ENCODE measurements around the gene MPL.

The MPL gene

DNA sequence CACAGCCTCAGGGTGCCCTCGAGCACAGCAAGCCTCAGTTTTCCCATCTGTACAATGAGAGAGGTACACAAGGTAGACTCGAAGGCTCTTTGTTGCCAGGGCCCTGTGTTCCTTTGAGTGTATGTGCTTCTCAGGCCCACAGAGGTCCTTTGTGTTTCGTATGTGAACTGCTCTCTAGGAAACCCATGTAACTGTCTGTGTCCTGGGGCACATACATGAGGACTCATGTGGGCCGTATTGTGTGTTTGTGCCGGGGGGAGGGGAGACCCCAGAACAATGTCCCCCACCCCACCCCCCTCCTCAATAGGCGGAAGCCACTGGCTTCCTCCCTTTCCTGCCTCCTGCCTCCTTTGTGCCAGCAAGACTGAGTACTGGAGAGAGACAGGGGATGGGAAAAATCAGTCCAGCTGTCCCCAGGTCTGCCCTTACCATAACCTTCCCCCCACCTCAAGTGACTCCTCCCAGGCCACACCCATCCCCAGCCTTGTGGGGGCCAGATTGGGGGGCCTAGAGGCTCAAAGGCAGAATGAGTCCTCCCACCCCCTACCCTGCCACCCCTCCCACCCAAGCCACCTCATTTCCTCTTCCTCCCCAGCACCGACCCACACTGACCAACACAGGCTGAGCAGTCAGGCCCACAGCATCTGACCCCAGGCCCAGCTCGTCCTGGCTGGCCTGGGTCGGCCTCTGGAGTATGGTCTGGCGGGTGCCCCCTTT lies 37.1 kb upstream of the MPL start, which contains the start of gene TIE1:
Gene TIE1, plus strand, starts transcription at position 605 of the 717 bp plus-strand sequence. Its CDS starts 90 bp downstream, at position 695.
- DNase-seq (ENCODE audit: low read depth in 1 of 2, low spot score in 1 of 2): no peak
- TF ChIP-seq POLR2AphosphoS5 (IDR thresholded peaks at IDR 0.05; ENCODE audit: low read depth) (no peak), SPI1 (IDR thresholded peaks at IDR 0.05; ENCODE audit: borderline replicate concordance, low read depth) (no peak), GABPA (IDR thresholded peaks at IDR 0.05; ENCODE audit: low read depth) (no peak)
- TF ChIP-seq, protein P1, sequence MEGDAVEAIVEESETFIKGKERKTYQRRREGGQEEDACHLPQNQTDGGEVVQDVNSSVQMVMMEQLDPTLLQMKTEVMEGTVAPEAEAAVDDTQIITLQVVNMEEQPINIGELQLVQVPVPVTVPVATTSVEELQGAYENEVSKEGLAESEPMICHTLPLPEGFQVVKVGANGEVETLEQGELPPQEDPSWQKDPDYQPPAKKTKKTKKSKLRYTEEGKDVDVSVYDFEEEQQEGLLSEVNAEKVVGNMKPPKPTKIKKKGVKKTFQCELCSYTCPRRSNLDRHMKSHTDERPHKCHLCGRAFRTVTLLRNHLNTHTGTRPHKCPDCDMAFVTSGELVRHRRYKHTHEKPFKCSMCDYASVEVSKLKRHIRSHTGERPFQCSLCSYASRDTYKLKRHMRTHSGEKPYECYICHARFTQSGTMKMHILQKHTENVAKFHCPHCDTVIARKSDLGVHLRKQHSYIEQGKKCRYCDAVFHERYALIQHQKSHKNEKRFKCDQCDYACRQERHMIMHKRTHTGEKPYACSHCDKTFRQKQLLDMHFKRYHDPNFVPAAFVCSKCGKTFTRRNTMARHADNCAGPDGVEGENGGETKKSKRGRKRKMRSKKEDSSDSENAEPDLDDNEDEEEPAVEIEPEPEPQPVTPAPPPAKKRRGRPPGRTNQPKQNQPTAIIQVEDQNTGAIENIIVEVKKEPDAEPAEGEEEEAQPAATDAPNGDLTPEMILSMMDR (IDR thresholded peaks at IDR 0.05; ENCODE audit: insufficient read depth, low read length): no peak
- TF ChIP-seq, protein P2, sequence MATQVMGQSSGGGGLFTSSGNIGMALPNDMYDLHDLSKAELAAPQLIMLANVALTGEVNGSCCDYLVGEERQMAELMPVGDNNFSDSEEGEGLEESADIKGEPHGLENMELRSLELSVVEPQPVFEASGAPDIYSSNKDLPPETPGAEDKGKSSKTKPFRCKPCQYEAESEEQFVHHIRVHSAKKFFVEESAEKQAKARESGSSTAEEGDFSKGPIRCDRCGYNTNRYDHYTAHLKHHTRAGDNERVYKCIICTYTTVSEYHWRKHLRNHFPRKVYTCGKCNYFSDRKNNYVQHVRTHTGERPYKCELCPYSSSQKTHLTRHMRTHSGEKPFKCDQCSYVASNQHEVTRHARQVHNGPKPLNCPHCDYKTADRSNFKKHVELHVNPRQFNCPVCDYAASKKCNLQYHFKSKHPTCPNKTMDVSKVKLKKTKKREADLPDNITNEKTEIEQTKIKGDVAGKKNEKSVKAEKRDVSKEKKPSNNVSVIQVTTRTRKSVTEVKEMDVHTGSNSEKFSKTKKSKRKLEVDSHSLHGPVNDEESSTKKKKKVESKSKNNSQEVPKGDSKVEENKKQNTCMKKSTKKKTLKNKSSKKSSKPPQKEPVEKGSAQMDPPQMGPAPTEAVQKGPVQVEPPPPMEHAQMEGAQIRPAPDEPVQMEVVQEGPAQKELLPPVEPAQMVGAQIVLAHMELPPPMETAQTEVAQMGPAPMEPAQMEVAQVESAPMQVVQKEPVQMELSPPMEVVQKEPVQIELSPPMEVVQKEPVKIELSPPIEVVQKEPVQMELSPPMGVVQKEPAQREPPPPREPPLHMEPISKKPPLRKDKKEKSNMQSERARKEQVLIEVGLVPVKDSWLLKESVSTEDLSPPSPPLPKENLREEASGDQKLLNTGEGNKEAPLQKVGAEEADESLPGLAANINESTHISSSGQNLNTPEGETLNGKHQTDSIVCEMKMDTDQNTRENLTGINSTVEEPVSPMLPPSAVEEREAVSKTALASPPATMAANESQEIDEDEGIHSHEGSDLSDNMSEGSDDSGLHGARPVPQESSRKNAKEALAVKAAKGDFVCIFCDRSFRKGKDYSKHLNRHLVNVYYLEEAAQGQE (IDR thresholded peaks at IDR 0.05; ENCODE audit: insufficient replicate concordance, low read depth): no peak
- Histone ChIP-seq H3K4me3 (replicated peaks; ENCODE audit: insufficient read depth, low read length) (no peak within 1 kb of the TSS), H3K27ac (replicated peaks) (no peak within 1 kb of the TSS), H3K27me3 (ENCODE audit: insufficient read depth, poor library complexity, severe bottlenecking) (no peaks in the 10 kb centered on the region)

- H3K27ac ChIP-seq (replicated peaks): no peak overlapping the region
- DNase-seq (ENCODE audit: low read depth in 1 of 2, low spot score in 1 of 2): no peak
- no peaks in the 10 kb centered on the region for H3K27me3 ChIP-seq (ENCODE audit: insufficient read depth, poor library complexity, severe bottlenecking)
- TF ChIP-seq POLR2AphosphoS5 (IDR thresholded peaks at IDR 0.05; ENCODE audit: low read depth) (no peak), SPI1 (IDR thresholded peaks at IDR 0.05; ENCODE audit: borderline replicate concordance, low read depth) (no peak), GABPA (IDR thresholded peaks at IDR 0.05; ENCODE audit: low read depth) (no peak)
- TF ChIP-seq, protein P2 (IDR thresholded peaks at IDR 0.05; ENCODE audit: insufficient replicate concordance, low read depth): no peak
- TF ChIP-seq, protein P1 (IDR thresholded peaks at IDR 0.05; ENCODE audit: insufficient read depth, low read length): no peak
- no peak overlapping the region for H3K4me3 ChIP-seq (replicated peaks; ENCODE audit: insufficient read depth, low read length)
Measured at GRCh38 chr1:43302201-43302600, 35.4 kb upstream of the MPL start.

DNA sequence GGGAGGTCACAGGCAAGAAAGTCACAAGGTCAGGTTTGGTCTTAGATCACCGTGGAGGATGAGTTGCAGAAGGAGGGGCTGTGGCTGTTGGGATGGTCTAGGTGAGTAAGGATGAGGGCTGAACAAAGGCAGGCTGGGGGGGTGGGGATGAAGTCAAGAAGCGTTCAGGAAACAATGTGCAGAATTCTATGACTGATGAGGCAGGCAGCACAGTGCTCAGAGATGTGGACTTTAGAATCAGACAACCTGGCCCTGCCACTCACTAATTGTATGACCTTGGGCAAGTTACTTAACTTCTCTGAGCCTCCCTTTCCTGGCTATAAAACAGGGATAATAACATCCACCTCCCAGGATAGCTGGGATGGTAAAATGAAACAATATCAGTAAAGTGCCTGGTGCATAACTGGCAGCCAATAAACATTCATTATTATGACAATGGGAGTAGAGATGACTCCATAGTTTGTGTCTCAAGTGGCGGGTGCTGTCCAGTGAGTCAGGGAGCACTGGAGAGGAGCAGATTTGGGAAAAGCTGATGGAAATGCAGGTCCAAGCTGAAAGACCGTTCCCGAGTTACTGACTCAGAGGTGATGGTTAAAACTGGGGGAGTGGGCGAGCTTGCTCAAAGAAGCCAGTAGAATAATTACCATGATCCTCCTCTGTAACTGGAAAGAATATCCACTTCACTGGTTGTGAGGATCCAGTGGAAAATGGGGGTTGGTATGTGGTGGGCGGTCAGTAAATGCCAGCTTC lies 34.7 kb upstream of the MPL start:
- no peak for DNase-seq (ENCODE audit: low read depth in 1 of 2, low spot score in 1 of 2)
- Histone ChIP-seq H3K27me3 (ENCODE audit: insufficient read depth, poor library complexity, severe bottlenecking) (no peaks in the 10 kb centered on the region), H3K27ac (replicated peaks) (no peak overlapping the region), H3K4me3 (replicated peaks; ENCODE audit: insufficient read depth, low read length) (no peak overlapping the region)
- TF ChIP-seq GABPA (IDR thresholded peaks at IDR 0.05; ENCODE audit: low read depth) (no peak), SPI1 (IDR thresholded peaks at IDR 0.05; ENCODE audit: borderline replicate concordance, low read depth) (no peak), POLR2AphosphoS5 (IDR thresholded peaks at IDR 0.05; ENCODE audit: low read depth) (no peak)
- TF ChIP-seq, protein P2 (IDR thresholded peaks at IDR 0.05; ENCODE audit: insufficient replicate concordance, low read depth): no peak
- TF ChIP-seq, protein P1 (IDR thresholded peaks at IDR 0.05; ENCODE audit: insufficient read depth, low read length): no peak

Measured in HL-60 (cell line).